HepG2 (cell line): ENCODE results near the gene CEP97. TPM values are rescaled to one million over a fixed set of nuclear protein-coding genes. Genes with fewer than 3 reads are reported as not detected.

Experiments used
- ATAD3A ChIP-seq: sonication (generic); formaldehyde crosslinking; IDR thresholded peaks from 2 replicates; pipeline ENCODE4 v1.4.0; 2020; ENCODE audit warnings: missing genetic modification reagents
- CBX1 ChIP-seq: IDR thresholded peaks from one replicate; pipeline ENCODE4 v1.6.1; 2016; ENCODE audit warnings: antibody characterized with exemption, low read depth
- EZH2 ChIP-seq: conservative IDR thresholded peaks from 2 replicates; pipeline ENCODE4 v1.6.1; 2012; ENCODE audit warnings: mild to moderate bottlenecking, low read depth, low read length, moderate library complexity
- KIAA2018 ChIP-seq: sonication (generic); formaldehyde crosslinking; IDR thresholded peaks from 2 replicates; pipeline ENCODE4 v1.5.0; 2020; ENCODE audit warnings: mild to moderate bottlenecking, missing genetic modification reagents, borderline replicate concordance
- KLF11 ChIP-seq: IDR thresholded peaks from 2 replicates; pipeline ENCODE4 v1.6.1; 2016; ENCODE audit warnings: missing compliant biosample characterization
- KLF6 ChIP-seq: IDR thresholded peaks from 2 replicates; pipeline ENCODE4 v1.8.0; 2016; ENCODE audit warnings: missing biosample characterization, missing genetic modification reagents
- MAF1 ChIP-seq: sonication (generic); formaldehyde crosslinking; IDR thresholded peaks from 2 replicates; pipeline ENCODE4 v1.5.0; 2020; ENCODE audit warnings: missing genetic modification reagents, borderline replicate concordance
- MYC ChIP-seq: sonication (generic); formaldehyde crosslinking; IDR thresholded peaks from 2 replicates; pipeline ENCODE4 v1.9.0; 2021; ENCODE audit warnings: missing genetic modification reagents, borderline replicate concordance
- SMAD3 ChIP-seq: sonication (generic); formaldehyde crosslinking; IDR thresholded peaks from 2 replicates; pipeline ENCODE4 v1.4.0; 2020; ENCODE audit warnings: missing genetic modification reagents
- SMC3 ChIP-seq: IDR thresholded peaks from 2 replicates; pipeline ENCODE4 v1.6.1; 2011; ENCODE audit warnings: low read length, improper control_type of control experiment
- ZFP82 ChIP-seq: sonication (generic); formaldehyde crosslinking; IDR thresholded peaks from 2 replicates; pipeline ENCODE4 v1.5.1; 2020; ENCODE audit warnings: mild to moderate bottlenecking, missing genetic modification reagents, borderline replicate concordance
- ZMAT3 ChIP-seq: sonication (generic); formaldehyde crosslinking; conservative IDR thresholded peaks from 2 replicates; pipeline ENCODE4 v1.7.0; 2021; ENCODE audit warnings: missing genetic modification reagents
- ZNF121 ChIP-seq: sonication (generic); formaldehyde crosslinking; IDR thresholded peaks from 2 replicates; pipeline ENCODE4 v1.5.0; 2020; ENCODE audit warnings: mild to moderate bottlenecking, missing genetic modification reagents
- ZNF180 ChIP-seq: sonication (generic); formaldehyde crosslinking; IDR thresholded peaks from 2 replicates; pipeline ENCODE4 v1.4.0; 2020; ENCODE audit warnings: low read depth, missing genetic modification reagents, borderline replicate concordance
- ZNF260 ChIP-seq: sonication (generic); formaldehyde crosslinking; IDR thresholded peaks from 2 replicates; pipeline ENCODE4 v1.4.0; 2020; ENCODE audit warnings: missing genetic modification reagents, low read depth, mild to moderate bottlenecking, borderline replicate concordance
- polyA plus RNA-seq, 8 experiments: library from polyadenylated mRNA; depleted of rRNA in 3 of 8; stranded (reverse) in 7 of 8; unstranded in 1 of 8; fragments of >200 nt; fragmentation: Illumina TruSeq in 4 of 8; extraction: Trizol in 4 of 8; gene quantifications; 2 replicates each; pipeline versions ENCODE4 v1.2.1 to v1.2.3, GENCODE V29; 2011 to 2016; ENCODE audit warnings: low read depth in 4 of 8, missing spikeins in 1 of 8, mixed read lengths in 1 of 8; ENCODE audit not compliant: insufficient read depth in 1 of 8
- total RNA-seq, 5 experiments: library from RNA; depleted of rRNA; stranded (reverse); fragments of >200 nt; fragmentation: Illumina TruSeq; extraction: Trizol; gene quantifications; 2 replicates each; pipeline ENCODE4 v1.2.3, GENCODE V29; 2016; ENCODE audit warnings: low read depth in 1 of 5
- TF ChIP-seq, protein P1 (sequence below): sonication (generic); formaldehyde crosslinking; IDR thresholded peaks from 2 replicates; pipeline ENCODE4 v1.4.0; 2020; ENCODE audit warnings: mild to moderate bottlenecking, missing genetic modification reagents
- TF ChIP-seq, protein P2 (sequence below): sonication (generic); formaldehyde crosslinking; IDR thresholded peaks from 2 replicates; pipeline ENCODE4 v1.4.0; 2020; ENCODE audit warnings: missing genetic modification reagents
- TF ChIP-seq, protein P3 (sequence below): sonication (generic); formaldehyde crosslinking; IDR thresholded peaks from 2 replicates; pipeline ENCODE4 v1.5.0; 2020; ENCODE audit warnings: missing genetic modification reagents

The CEP97 gene
- total and polyA plus RNA-seq, 2 of the 13 experiments (the other 11 are each of a cell fraction or from before 2014, with no cell fraction given) = 0.99 to 6.5 TPM

- TF ChIP-seq, protein P1, sequence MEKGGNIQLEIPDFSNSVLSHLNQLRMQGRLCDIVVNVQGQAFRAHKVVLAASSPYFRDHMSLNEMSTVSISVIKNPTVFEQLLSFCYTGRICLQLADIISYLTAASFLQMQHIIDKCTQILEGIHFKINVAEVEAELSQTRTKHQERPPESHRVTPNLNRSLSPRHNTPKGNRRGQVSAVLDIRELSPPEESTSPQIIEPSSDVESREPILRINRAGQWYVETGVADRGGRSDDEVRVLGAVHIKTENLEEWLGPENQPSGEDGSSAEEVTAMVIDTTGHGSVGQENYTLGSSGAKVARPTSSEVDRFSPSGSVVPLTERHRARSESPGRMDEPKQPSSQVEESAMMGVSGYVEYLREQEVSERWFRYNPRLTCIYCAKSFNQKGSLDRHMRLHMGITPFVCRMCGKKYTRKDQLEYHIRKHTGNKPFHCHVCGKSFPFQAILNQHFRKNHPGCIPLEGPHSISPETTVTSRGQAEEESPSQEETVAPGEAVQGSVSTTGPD (CRISPR knock-in tag) = no peak
- no peak for TF ChIP-seq EZH2
- 0 out of 2 replicates have a peak, but pooled peaks have one; percentile 37 for TF ChIP-seq ZMAT3 (CRISPR knock-in tag)
- no peak for TF ChIP-seq KIAA2018 (CRISPR knock-in tag)
- TF ChIP-seq CBX1 = no peak
- TF ChIP-seq, protein P2, sequence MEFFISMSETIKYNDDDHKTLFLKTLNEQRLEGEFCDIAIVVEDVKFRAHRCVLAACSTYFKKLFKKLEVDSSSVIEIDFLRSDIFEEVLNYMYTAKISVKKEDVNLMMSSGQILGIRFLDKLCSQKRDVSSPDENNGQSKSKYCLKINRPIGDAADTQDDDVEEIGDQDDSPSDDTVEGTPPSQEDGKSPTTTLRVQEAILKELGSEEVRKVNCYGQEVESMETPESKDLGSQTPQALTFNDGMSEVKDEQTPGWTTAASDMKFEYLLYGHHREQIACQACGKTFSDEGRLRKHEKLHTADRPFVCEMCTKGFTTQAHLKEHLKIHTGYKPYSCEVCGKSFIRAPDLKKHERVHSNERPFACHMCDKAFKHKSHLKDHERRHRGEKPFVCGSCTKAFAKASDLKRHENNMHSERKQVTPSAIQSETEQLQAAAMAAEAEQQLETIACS (CRISPR knock-in tag) = no peak
- TF ChIP-seq ZFP82 (CRISPR knock-in tag) = no peak
- TF ChIP-seq ZNF260 (CRISPR knock-in tag) = no peak
- TF ChIP-seq ZNF121 (CRISPR knock-in tag) = no peak
- no peak for TF ChIP-seq ZNF180 (CRISPR knock-in tag)
- TF ChIP-seq, protein P3, sequence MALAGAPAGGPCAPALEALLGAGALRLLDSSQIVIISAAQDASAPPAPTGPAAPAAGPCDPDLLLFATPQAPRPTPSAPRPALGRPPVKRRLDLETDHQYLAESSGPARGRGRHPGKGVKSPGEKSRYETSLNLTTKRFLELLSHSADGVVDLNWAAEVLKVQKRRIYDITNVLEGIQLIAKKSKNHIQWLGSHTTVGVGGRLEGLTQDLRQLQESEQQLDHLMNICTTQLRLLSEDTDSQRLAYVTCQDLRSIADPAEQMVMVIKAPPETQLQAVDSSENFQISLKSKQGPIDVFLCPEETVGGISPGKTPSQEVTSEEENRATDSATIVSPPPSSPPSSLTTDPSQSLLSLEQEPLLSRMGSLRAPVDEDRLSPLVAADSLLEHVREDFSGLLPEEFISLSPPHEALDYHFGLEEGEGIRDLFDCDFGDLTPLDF (CRISPR knock-in tag) = peak; percentile 80
- TF ChIP-seq MAF1 (CRISPR knock-in tag) = no peak
- TF ChIP-seq SMAD3 = no peak
- TF ChIP-seq KLF6 (CRISPR knock-in tag) = no peak
- no peak for TF ChIP-seq SMC3
- TF ChIP-seq ATAD3A (CRISPR knock-in tag) = no peak
- no peak for TF ChIP-seq MYC (CRISPR knock-in tag)
- TF ChIP-seq KLF11 (CRISPR knock-in tag) = no peak
Measured at GRCh38 chr3:101724329-101725193, at the start of gene CEP97 (continued).
